Measurements from ENCODE around the gene MDM1.

Gene MDM1

DNA sequence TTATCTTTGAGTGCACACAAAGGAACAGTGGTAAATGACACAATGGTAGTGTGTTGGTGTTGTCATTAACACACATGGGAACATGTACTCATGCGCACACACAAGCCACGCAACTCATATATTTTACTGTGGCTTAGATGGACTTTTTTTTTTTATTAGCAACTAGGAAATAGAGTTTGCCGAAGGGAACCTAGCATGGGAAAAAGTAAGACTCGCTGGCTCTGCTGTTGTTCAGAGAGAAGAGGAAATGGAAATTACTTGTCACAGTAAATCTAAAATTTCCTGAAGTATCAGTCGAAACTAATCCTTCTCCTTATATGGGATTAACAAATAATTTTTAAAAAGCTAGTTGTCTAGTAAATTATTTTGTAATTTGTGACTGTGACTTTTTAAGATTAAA is 45.1 kb downstream of the MDM1 start:
- H3K9me3 ChIP-seq (ENCODE audit: control insufficient read depth, insufficient read depth, low read length): no peaks in the 10 kb centered on the region
- H3K4me1 ChIP-seq (ENCODE audit: insufficient read depth, low read length): no peaks in the 10 kb centered on the region
- no peaks in the 10 kb centered on the region for H3K36me3 ChIP-seq (ENCODE audit: insufficient read depth, low read length)
- no peak overlapping the region for H3K9ac ChIP-seq (ENCODE audit: low read depth, low read length)

- no peaks in the 10 kb centered on the region for H3K36me3 ChIP-seq (ENCODE audit: insufficient read depth, low read length)
- no peaks in the 10 kb centered on the region for H3K9me3 ChIP-seq (ENCODE audit: control insufficient read depth, insufficient read depth, low read length)
- no peak overlapping the region for H3K9ac ChIP-seq (ENCODE audit: low read depth, low read length)
- no peaks in the 10 kb centered on the region for H3K4me1 ChIP-seq (ENCODE audit: insufficient read depth, low read length)
Observed at GRCh38 chr12:68286396-68286795, 45.8 kb downstream of the MDM1 start.

GRCh38 chr12:68285541-68285940 is 46.6 kb downstream of the MDM1 start:
- no peaks in the 10 kb centered on the region for H3K4me1 ChIP-seq (ENCODE audit: insufficient read depth, low read length)
- no peaks in the 10 kb centered on the region for H3K9me3 ChIP-seq (ENCODE audit: control insufficient read depth, insufficient read depth, low read length)
- no peaks in the 10 kb centered on the region for H3K36me3 ChIP-seq (ENCODE audit: insufficient read depth, low read length)
- H3K9ac ChIP-seq (ENCODE audit: low read depth, low read length): no peak overlapping the region

- no peaks in the 10 kb centered on the region for H3K36me3 ChIP-seq (ENCODE audit: insufficient read depth, low read length)
- no peaks in the 10 kb centered on the region for H3K9me3 ChIP-seq (ENCODE audit: control insufficient read depth, insufficient read depth, low read length)
- H3K9ac ChIP-seq (ENCODE audit: low read depth, low read length): no peak overlapping the region
- H3K4me1 ChIP-seq (ENCODE audit: insufficient read depth, low read length): peaks cover 3% of the 10 kb centered on the region; the same call in 1 of the 2 replicates
Observed at GRCh38 chr12:68281322-68282077, 50.7 kb downstream of the MDM1 start.

GRCh38 chr12:68280240-68280639 is 51.9 kb downstream of the MDM1 start:
- no peaks in the 10 kb centered on the region for H3K36me3 ChIP-seq (ENCODE audit: insufficient read depth, low read length)
- no peak overlapping the region for H3K9ac ChIP-seq (ENCODE audit: low read depth, low read length)
- peaks cover 3% of the 10 kb centered on the region; the same call in 1 of the 2 replicates for H3K4me1 ChIP-seq (ENCODE audit: insufficient read depth, low read length)
- H3K9me3 ChIP-seq (ENCODE audit: control insufficient read depth, insufficient read depth, low read length): no peaks in the 10 kb centered on the region

DNA sequence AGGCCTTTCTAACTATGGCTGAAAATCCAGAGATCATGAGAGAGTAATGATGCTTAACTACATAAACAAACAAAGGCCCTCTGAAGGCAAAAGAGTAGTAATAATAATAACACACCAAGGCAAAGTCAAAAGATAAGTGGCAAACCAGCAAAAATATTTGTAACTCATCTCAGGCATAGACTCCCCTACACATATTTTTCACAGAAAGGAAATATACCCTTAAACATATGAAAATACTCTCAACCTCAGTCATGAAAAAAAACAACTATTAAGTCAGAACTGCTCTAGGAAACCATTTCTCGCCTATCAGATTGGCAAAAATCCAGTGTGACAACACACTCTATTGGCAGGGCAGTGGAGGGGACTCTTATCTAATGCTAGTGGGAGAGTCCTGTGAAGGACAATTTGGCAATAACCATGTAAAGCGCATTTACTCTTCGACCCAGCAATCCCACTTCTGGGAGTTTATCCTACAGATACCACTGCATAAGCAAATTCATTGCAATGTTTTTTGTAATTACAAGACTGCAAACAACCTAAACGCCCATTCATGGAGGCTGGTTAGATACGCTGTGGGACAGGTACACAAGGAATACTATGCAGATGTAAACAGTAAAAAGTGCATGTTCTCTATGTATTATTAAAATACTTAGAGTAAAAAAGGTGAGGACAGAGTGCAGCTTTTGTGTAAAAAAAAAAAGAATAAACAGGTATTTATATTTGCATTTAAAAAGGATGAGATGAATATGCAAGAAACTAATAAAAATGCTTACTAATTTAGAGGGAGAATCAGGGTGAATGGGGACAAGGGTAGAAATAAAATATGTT is 52.7 kb downstream of the MDM1 start:
- Histone ChIP-seq H3K36me3 (ENCODE audit: insufficient read depth, low read length) (no peaks in the 10 kb centered on the region), H3K4me1 (ENCODE audit: insufficient read depth, low read length) (peaks cover 3% of the 10 kb centered on the region; the same call in 1 of the 2 replicates), H3K9ac (ENCODE audit: low read depth, low read length) (no peak overlapping the region), H3K9me3 (ENCODE audit: control insufficient read depth, insufficient read depth, low read length) (no peaks in the 10 kb centered on the region)

DNA sequence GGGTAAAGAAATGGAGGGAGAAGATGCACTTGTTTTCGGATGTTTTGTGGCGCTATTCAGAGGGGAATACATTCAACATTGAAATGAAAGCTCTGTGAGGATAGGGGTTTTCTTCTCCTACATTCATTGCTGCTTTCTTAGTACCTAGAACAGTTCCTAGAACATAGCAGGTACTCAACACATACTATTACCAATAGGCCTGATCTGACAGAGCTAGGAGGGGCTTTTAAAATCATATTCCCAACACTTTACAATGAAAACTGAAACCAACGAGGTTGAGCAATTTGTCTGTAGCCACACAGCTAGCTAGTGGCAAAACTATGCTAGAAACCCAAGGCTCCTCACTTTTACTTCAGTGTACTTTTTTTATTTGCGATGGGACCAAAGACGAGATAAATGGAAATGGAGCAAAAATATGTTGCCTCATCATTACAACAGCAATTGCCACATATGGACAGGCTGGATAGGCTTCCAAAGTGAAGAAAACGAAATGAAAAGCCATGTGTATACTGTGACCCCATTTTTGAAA is 55.7 kb downstream of the MDM1 start:
- Histone ChIP-seq H3K36me3 (ENCODE audit: insufficient read depth, low read length) (no peaks in the 10 kb centered on the region), H3K9ac (ENCODE audit: low read depth, low read length) (no peak overlapping the region), H3K9me3 (ENCODE audit: control insufficient read depth, insufficient read depth, low read length) (no peaks in the 10 kb centered on the region), H3K4me1 (ENCODE audit: insufficient read depth, low read length) (peaks cover 3% of the 10 kb centered on the region; the same call in 1 of the 2 replicates)

- Histone ChIP-seq H3K4me1 (ENCODE audit: insufficient read depth, low read length) (peaks cover 3% of the 10 kb centered on the region; the same call in 1 of the 2 replicates), H3K36me3 (ENCODE audit: insufficient read depth, low read length) (no peaks in the 10 kb centered on the region), H3K9me3 (ENCODE audit: control insufficient read depth, insufficient read depth, low read length) (no peaks in the 10 kb centered on the region), H3K9ac (ENCODE audit: low read depth, low read length) (no peak overlapping the region)
Observed at GRCh38 chr12:68272732-68273131, 59.4 kb downstream of the MDM1 start.

DNA sequence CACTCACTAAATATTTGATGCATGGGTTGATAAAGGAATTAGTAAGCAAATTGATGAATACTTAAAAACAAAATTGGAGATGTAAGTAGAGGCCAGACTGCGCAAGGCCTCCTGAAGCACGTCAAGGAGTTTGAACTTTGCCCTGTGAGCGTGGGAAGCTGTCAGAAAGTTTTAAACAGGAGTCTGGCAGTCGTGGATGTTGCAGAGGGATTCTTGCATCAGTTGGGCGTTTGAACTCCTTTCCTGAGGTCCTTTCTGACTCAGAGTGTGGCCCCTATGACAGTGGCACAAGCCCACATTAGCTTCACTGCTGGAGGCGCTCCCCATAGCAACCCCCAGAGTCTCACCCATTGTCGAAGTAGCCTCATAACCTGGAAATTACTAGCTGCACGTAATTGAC is 60.8 kb downstream of the MDM1 start:
- no peaks in the 10 kb centered on the region for H3K9me3 ChIP-seq (ENCODE audit: control insufficient read depth, insufficient read depth, low read length)
- H3K4me1 ChIP-seq (ENCODE audit: insufficient read depth, low read length): no peaks in the 10 kb centered on the region
- H3K36me3 ChIP-seq (ENCODE audit: insufficient read depth, low read length): no peaks in the 10 kb centered on the region
- no peak overlapping the region for H3K9ac ChIP-seq (ENCODE audit: low read depth, low read length)

GRCh38 chr12:68270358-68270757 is 61.8 kb downstream of the MDM1 start:
- no peaks in the 10 kb centered on the region for H3K9me3 ChIP-seq (ENCODE audit: control insufficient read depth, insufficient read depth, low read length)
- no peaks in the 10 kb centered on the region for H3K36me3 ChIP-seq (ENCODE audit: insufficient read depth, low read length)
- no peaks in the 10 kb centered on the region for H3K4me1 ChIP-seq (ENCODE audit: insufficient read depth, low read length)
- H3K9ac ChIP-seq (ENCODE audit: low read depth, low read length): no peak overlapping the region

GRCh38 chr12:68269779-68270178 is 62.4 kb downstream of the MDM1 start:
- Histone ChIP-seq H3K9me3 (ENCODE audit: control insufficient read depth, insufficient read depth, low read length) (no peaks in the 10 kb centered on the region), H3K36me3 (ENCODE audit: insufficient read depth, low read length) (no peaks in the 10 kb centered on the region), H3K9ac (ENCODE audit: low read depth, low read length) (no peak overlapping the region), H3K4me1 (ENCODE audit: insufficient read depth, low read length) (no peaks in the 10 kb centered on the region)

GRCh38 chr12:68268967-68269366 is 63.2 kb downstream of the MDM1 start:
- H3K9ac ChIP-seq (ENCODE audit: low read depth, low read length): no peak overlapping the region
- H3K4me1 ChIP-seq (ENCODE audit: insufficient read depth, low read length): no peaks in the 10 kb centered on the region
- no peaks in the 10 kb centered on the region for H3K9me3 ChIP-seq (ENCODE audit: control insufficient read depth, insufficient read depth, low read length)
- no peaks in the 10 kb centered on the region for H3K36me3 ChIP-seq (ENCODE audit: insufficient read depth, low read length)

DNA sequence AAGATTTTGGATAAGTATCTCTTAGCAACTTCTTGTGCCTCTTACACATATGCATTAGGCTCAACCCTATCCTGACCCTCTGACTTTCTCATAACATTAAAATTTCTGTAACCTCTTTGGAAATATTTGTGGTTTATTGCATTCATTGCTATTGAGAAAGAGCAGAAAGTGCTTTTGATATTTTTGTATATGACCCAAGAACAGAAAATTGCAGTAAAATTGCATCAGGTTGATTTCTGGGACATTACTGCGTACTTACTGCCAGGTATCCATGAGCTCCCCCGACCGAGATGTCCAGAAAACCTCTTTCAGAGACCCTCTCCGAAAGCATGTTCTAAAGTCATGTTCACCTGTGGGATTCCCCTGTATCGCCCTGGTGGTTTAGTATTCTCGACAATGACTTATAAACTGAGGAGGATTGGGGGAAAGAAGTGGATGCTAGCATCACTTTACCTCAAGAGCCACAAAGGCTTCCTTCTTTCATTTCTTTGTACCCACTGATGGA is 64.2 kb downstream of the MDM1 start:
- H3K36me3 ChIP-seq (ENCODE audit: insufficient read depth, low read length): no peaks in the 10 kb centered on the region
- H3K9ac ChIP-seq (ENCODE audit: low read depth, low read length): no peak overlapping the region
- no peaks in the 10 kb centered on the region for H3K4me1 ChIP-seq (ENCODE audit: insufficient read depth, low read length)
- H3K9me3 ChIP-seq (ENCODE audit: control insufficient read depth, insufficient read depth, low read length): no peaks in the 10 kb centered on the region

DNA sequence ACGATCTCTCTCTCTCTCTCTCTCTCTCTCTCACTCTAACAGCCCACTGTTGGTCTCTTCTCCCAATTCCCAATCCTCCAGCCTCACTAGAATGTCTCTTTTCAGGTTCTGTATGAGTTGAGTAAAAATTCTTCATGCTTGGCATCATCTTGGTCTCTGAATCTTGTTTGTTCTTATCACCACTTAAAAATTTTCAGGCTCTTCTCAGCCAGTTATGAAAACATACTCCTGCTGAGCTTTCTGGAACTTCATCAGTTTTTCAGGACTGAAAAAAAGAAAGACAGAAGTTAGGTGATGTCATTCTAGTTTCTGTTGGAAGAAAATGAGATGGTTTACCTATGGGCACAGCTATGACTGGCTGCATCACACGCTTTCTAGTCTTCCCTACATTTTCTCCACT is 67.3 kb downstream of the MDM1 start:
- Histone ChIP-seq H3K9me3 (ENCODE audit: control insufficient read depth, insufficient read depth, low read length) (no peaks in the 10 kb centered on the region), H3K9ac (ENCODE audit: low read depth, low read length) (no peak overlapping the region), H3K4me1 (ENCODE audit: insufficient read depth, low read length) (no peaks in the 10 kb centered on the region), H3K36me3 (ENCODE audit: insufficient read depth, low read length) (no peaks in the 10 kb centered on the region)

All from ES-I3 (cell line).